Measurements from ENCODE around the gene TBC1D4.

DNA sequence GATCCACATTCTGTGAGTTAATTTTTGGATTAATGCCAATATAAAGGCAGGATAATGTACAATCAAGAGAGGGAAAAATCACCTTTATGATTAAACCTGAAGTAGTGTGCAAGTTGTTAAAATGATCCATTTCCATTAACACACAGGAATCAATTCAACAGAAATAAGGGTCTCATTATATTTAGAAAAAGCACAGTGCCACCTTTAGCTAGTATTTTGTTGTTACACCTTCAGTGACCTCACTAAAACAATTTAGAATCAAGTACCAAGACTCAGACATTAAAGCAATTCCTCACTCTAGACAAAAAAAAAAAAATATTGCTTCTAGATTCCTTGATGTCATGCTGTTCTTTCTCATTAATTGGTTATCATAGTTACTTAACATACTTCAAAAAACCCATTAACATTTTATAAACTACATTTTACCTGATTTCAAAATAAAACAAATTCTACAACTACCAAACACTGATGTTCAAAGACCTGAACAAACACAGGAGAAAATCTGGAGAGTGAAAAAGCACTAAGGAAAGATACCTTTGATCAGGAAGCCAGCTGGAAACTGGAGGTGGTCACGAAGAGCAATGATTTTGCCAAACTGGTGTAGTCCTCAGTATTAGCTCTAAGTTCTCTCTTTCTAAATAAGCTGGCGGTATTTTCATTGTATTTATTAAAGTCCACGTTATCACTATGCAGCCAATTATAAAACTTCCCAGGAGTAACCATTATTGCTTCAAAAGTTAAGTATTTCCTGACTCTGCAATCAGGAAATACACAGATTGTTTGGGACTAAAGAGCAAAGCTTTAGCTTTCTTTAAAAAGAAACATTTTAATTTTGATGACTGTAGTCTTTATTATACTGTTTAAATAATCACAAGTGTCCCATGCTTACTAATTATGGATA lies 115.3 kb downstream of the TBC1D4 start:
- TF ChIP-seq, protein P1, sequence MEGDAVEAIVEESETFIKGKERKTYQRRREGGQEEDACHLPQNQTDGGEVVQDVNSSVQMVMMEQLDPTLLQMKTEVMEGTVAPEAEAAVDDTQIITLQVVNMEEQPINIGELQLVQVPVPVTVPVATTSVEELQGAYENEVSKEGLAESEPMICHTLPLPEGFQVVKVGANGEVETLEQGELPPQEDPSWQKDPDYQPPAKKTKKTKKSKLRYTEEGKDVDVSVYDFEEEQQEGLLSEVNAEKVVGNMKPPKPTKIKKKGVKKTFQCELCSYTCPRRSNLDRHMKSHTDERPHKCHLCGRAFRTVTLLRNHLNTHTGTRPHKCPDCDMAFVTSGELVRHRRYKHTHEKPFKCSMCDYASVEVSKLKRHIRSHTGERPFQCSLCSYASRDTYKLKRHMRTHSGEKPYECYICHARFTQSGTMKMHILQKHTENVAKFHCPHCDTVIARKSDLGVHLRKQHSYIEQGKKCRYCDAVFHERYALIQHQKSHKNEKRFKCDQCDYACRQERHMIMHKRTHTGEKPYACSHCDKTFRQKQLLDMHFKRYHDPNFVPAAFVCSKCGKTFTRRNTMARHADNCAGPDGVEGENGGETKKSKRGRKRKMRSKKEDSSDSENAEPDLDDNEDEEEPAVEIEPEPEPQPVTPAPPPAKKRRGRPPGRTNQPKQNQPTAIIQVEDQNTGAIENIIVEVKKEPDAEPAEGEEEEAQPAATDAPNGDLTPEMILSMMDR (IDR thresholded peaks at IDR 0.05), result no peak
- no peak for TF ChIP-seq POLR2A (IDR thresholded peaks at IDR 0.05)

Measured in uterus (tissue), 2 donors.